Right renal pelvis (tissue), 4 donors: Measurements from ENCODE around the gene MEG3. TPM values are rescaled to one million over a fixed set of nuclear protein-coding genes. Genes with fewer than 3 reads are reported as not detected.
A peak's percentile ranks its signal among the peaks of the same experiment; 100 is the strongest.
"Not testable (repeated sequence)": the region's sequence is repeated elsewhere in the genome, so short reads cannot be mapped to it uniquely, and the experiment has no call there.

Experiments
- DNase-seq, 4 donors: peaks; one replicate each; pipeline ENCODE4 v3.0.0-alpha.2; 2013; ENCODE audit warnings: low read depth in 4 of 4, low spot score in 3 of 4, missing footprints in 1 of 4
- polyA plus RNA-seq, 4 donors: library from polyadenylated mRNA; unstranded; fragments of 120-200 nt; gene quantifications; one replicate each; pipeline ENCODE4 v1.2.1, GENCODE V29; 2013; ENCODE audit not compliant: insufficient read length in 4 of 4

The MEG3 gene
- polyA plus RNA-seq, 4 donors = 87.1 to 127 (median 99.3) TPM

GRCh38 chr14:100813291-100813690 lies 12.6 kb upstream of the MEG3 start:
- no peak for DNase-seq

GRCh38 chr14:100815478-100816285 lies 10.2 kb upstream of the MEG3 start:
- no peak for DNase-seq

GRCh38 chr14:100816286-100816949 lies 9.5 kb upstream of the MEG3 start:
- DNase-seq = no peak

GRCh38 chr14:100816950-100817901 lies 8.7 kb upstream of the MEG3 start:
- no peak for DNase-seq

- no peak for DNase-seq
Measured at GRCh38 chr14:100818221-100818699, 7.7 kb upstream of the MEG3 start.

GRCh38 chr14:100818923-100819322 lies 7.0 kb upstream of the MEG3 start:
- DNase-seq = not testable (repeated sequence)

- no peak for DNase-seq
Measured at GRCh38 chr14:100819453-100819828, 6.5 kb upstream of the MEG3 start.

- DNase-seq = no peak
Measured at GRCh38 chr14:100819829-100820475, 6.0 kb upstream of the MEG3 start.

GRCh38 chr14:100820957-100821356 lies 5.0 kb upstream of the MEG3 start:
- no peak for DNase-seq

GRCh38 chr14:100822013-100822412 lies 3.9 kb upstream of the MEG3 start:
- DNase-seq = no peak

- DNase-seq = peak in 1 of 4 donors; percentile 47
Measured at GRCh38 chr14:100822532-100823296, 3.2 kb upstream of the MEG3 start.

- no peak for DNase-seq
Measured at GRCh38 chr14:100823413-100824080, 2.4 kb upstream of the MEG3 start.

- DNase-seq = peak in 1 of 4 donors; percentile 35
Measured at GRCh38 chr14:100824091-100824551, 1.8 kb upstream of the MEG3 start.

- DNase-seq = no peak
Measured at GRCh38 chr14:100824901-100825712, 811 bp upstream of the MEG3 start.

- no peak for DNase-seq
Measured at GRCh38 chr14:100826391-100827100, 628 bp downstream of the MEG3 start.

- DNase-seq = no peak
Measured at GRCh38 chr14:100827101-100828021, 1.4 kb downstream of the MEG3 start.
